Measurements from ENCODE around the gene SLC25A18.

GRCh38 chr22:17563936-17564391, 666 bp downstream of the SLC25A18 start:
- TF ChIP-seq FOXM1 (IDR thresholded peaks at IDR 0.05; ENCODE audit: borderline replicate concordance) (no peak), L3MBTL2 (conservative IDR thresholded peaks at IDR 0.05) (no peak), TARDBP (IDR thresholded peaks at IDR 0.05) (no peak), BHLHE40 (IDR thresholded peaks at IDR 0.05; ENCODE audit: borderline replicate concordance) (no peak), SP1 (IDR thresholded peaks at IDR 0.05) (no peak), NFRKB (IDR thresholded peaks at IDR 0.05) (no peak), FOXK2 (IDR thresholded peaks at IDR 0.05) (no peak), ELF4 (IDR thresholded peaks at IDR 0.05) (no peak)
